ENCODE measurements around the gene SIAH1. TPM values are rescaled to one million over a fixed set of nuclear protein-coding genes. Genes with fewer than 3 reads are reported as not detected.
"Not testable (repeated sequence)": the region's sequence is repeated elsewhere in the genome, so short reads cannot be mapped to it uniquely, and the experiment has no call there.

Gene SIAH1
- polyA plus RNA-seq, 1 donor (not counting 4 experiments of a cell fraction or from before 2014, with no cell fraction given): 19.0 TPM

DNA sequence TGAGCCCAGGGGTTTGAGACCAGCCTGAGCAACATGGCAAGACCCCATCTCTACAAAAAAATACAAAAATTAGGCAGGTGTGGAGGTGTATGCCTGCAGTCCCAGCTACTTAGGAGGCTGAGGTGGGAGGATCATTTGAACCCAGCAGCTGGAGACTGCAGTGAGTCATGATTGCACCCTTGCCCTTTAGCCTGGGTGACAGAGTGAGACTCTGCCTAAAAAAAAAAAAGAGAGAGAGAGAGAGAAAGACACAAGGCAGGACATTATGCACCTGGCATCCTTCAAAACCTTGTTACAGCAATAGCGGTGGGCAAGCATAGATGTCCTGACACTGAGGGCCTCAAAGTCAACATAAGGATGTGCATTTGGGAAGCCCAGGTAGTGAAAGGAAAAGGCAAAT, 19.9 kb upstream of the SIAH1 start:
- TF ChIP-seq EZH2 (IDR thresholded peaks at IDR 0.05; ENCODE audit: low read length): no peak
- TF ChIP-seq, protein P1, sequence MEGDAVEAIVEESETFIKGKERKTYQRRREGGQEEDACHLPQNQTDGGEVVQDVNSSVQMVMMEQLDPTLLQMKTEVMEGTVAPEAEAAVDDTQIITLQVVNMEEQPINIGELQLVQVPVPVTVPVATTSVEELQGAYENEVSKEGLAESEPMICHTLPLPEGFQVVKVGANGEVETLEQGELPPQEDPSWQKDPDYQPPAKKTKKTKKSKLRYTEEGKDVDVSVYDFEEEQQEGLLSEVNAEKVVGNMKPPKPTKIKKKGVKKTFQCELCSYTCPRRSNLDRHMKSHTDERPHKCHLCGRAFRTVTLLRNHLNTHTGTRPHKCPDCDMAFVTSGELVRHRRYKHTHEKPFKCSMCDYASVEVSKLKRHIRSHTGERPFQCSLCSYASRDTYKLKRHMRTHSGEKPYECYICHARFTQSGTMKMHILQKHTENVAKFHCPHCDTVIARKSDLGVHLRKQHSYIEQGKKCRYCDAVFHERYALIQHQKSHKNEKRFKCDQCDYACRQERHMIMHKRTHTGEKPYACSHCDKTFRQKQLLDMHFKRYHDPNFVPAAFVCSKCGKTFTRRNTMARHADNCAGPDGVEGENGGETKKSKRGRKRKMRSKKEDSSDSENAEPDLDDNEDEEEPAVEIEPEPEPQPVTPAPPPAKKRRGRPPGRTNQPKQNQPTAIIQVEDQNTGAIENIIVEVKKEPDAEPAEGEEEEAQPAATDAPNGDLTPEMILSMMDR (optimal IDR thresholded peaks at IDR 0.05 in 1 of 3, IDR thresholded peaks at IDR 0.05 in 1 of 3, conservative IDR thresholded peaks at IDR 0.05 in 1 of 3; ENCODE audit: extremely low read depth in 1 of 3, insufficient read depth in 2 of 3, low read length in 3 of 3): no peak
- H3K9me1 ChIP-seq (ENCODE audit: control insufficient read depth, extremely low read depth, insufficient read depth, low read length): no peaks in the 10 kb centered on the region
- H3K27me3 ChIP-seq (ENCODE audit: control insufficient read depth, extremely low read depth, insufficient read depth, low read length): no peaks in the 10 kb centered on the region
- dilution Hi-C loops (cut with MboI; ENCODE audit: extremely low pct_ligation_motif_present, low sequenced_read_pairs): no loop called here
- no peak overlapping the region for H2AFZ ChIP-seq (ENCODE audit: control insufficient read depth, low read length)
- FAIRE-seq (no peak), DNase-seq (ENCODE audit: low read depth, low spot score) (no peak)
- no peak overlapping the region for H3K27ac ChIP-seq (ENCODE audit: control insufficient read depth, insufficient read depth, low read length)
- H3K9ac ChIP-seq (ENCODE audit: control insufficient read depth, extremely low read depth, insufficient read depth, low read length): no peak overlapping the region
- peaks cover 9% of the 10 kb centered on the region for H3K4me1 ChIP-seq (ENCODE audit: control insufficient read depth, extremely low read depth, insufficient read depth, low read length)
- H3K9me3 ChIP-seq (ENCODE audit: control insufficient read depth, low read depth, low read length): no peaks in the 10 kb centered on the region
- H3K36me3 ChIP-seq (ENCODE audit: control insufficient read depth in 2 of 2, extremely low read depth in 1 of 2, insufficient read depth in 2 of 2, low read length in 2 of 2): no peaks in the 10 kb centered on the region
- H4K20me1 ChIP-seq (ENCODE audit: control insufficient read depth, extremely low read depth, insufficient read depth, low read length): no peaks in the 10 kb centered on the region
- H3K4me2 ChIP-seq (ENCODE audit: control insufficient read depth, extremely low read depth, insufficient read depth, low read depth, low read length): no peak overlapping the region
- no peaks in the 10 kb centered on the region for H3K79me2 ChIP-seq (ENCODE audit: control insufficient read depth, insufficient read depth, low read length)
- no peak overlapping the region for H3K4me3 ChIP-seq (ENCODE audit: control insufficient read depth in 2 of 3, extremely low read depth in 1 of 3, insufficient read depth in 2 of 3, low read depth in 1 of 3, low read length in 3 of 3)

DNA sequence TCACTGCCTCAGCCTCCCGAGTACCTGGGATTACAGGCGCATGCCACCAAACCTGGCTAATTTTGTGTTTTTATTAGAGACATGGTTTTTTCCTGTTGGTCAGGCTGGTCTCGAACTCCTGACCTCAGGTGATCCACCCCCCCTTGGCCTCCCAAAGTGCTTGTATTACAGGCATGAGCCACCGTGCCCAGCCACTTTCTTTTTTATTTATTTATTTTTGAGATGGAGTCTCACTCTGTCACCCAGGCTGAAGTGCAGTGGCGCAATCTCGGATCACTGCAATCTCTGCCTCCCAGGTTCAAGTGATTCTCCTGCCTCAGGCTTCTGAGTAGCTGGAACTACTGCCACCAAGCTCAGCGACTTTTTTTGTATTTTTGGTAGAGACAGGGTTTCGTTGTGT, 17.3 kb upstream of the SIAH1 start:
- H3K36me3 ChIP-seq (ENCODE audit: control insufficient read depth in 2 of 2, extremely low read depth in 1 of 2, insufficient read depth in 2 of 2, low read length in 2 of 2); DNase-seq (ENCODE audit: low read depth, low spot score); H3K9me1 ChIP-seq (ENCODE audit: control insufficient read depth, extremely low read depth, insufficient read depth, low read length); H3K4me2 ChIP-seq (ENCODE audit: control insufficient read depth, extremely low read depth, insufficient read depth, low read depth, low read length); H4K20me1 ChIP-seq (ENCODE audit: control insufficient read depth, extremely low read depth, insufficient read depth, low read length); H3K9ac ChIP-seq (ENCODE audit: control insufficient read depth, extremely low read depth, insufficient read depth, low read length); H3K4me3 ChIP-seq (ENCODE audit: control insufficient read depth in 2 of 3, extremely low read depth in 1 of 3, insufficient read depth in 2 of 3, low read depth in 1 of 3, low read length in 3 of 3); FAIRE-seq; H3K4me1 ChIP-seq (ENCODE audit: control insufficient read depth, extremely low read depth, insufficient read depth, low read length); H3K9me3 ChIP-seq (ENCODE audit: control insufficient read depth, low read depth, low read length); dilution Hi-C loops (cut with MboI; ENCODE audit: extremely low pct_ligation_motif_present, low sequenced_read_pairs); H3K79me2 ChIP-seq (ENCODE audit: control insufficient read depth, insufficient read depth, low read length); H2AFZ ChIP-seq (ENCODE audit: control insufficient read depth, low read length); H3K27ac ChIP-seq (ENCODE audit: control insufficient read depth, insufficient read depth, low read length); H3K27me3 ChIP-seq (ENCODE audit: control insufficient read depth, extremely low read depth, insufficient read depth, low read length): not testable (repeated sequence)

DNA sequence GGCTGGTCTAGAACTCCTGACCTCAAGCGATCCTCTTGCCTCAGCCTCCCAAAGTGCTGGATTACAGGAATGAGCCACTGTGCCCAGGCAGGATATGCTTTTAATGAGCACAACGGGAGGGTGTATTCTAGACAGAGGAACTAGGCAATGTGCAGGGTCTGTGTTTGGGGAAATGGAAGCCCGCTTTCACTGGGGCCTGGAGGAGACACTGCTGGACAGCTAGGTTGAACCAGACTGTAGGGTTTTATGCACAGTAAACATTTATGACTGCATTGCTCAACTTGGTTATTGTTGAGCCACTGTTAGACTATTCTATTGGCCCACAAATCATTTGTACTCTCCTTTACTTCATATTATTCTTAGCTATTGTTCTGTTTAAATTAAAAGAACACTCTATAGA, 10.2 kb upstream of the SIAH1 start:
- H3K4me1 ChIP-seq (ENCODE audit: control insufficient read depth, extremely low read depth, insufficient read depth, low read length): peaks cover 3% of the 10 kb centered on the region
- no peaks in the 10 kb centered on the region for H3K9me1 ChIP-seq (ENCODE audit: control insufficient read depth, extremely low read depth, insufficient read depth, low read length)
- DNase-seq (ENCODE audit: low read depth, low spot score): no peak
- H3K27me3 ChIP-seq (ENCODE audit: control insufficient read depth, extremely low read depth, insufficient read depth, low read length): no peaks in the 10 kb centered on the region
- no peaks in the 10 kb centered on the region for H3K36me3 ChIP-seq (ENCODE audit: control insufficient read depth in 2 of 2, extremely low read depth in 1 of 2, insufficient read depth in 2 of 2, low read length in 2 of 2)
- H3K4me2 ChIP-seq (ENCODE audit: control insufficient read depth, extremely low read depth, insufficient read depth, low read depth, low read length): no peak overlapping the region
- dilution Hi-C loops (cut with MboI; ENCODE audit: extremely low pct_ligation_motif_present, low sequenced_read_pairs): no loop called here
- H3K27ac ChIP-seq (ENCODE audit: control insufficient read depth, insufficient read depth, low read length): no peak overlapping the region
- no peaks in the 10 kb centered on the region for H3K9me3 ChIP-seq (ENCODE audit: control insufficient read depth, low read depth, low read length)
- TF ChIP-seq, protein P1 (optimal IDR thresholded peaks at IDR 0.05 in 1 of 3, IDR thresholded peaks at IDR 0.05 in 1 of 3, conservative IDR thresholded peaks at IDR 0.05 in 1 of 3; ENCODE audit: extremely low read depth in 1 of 3, insufficient read depth in 2 of 3, low read length in 3 of 3): no peak
- TF ChIP-seq EZH2 (IDR thresholded peaks at IDR 0.05; ENCODE audit: low read length): no peak
- FAIRE-seq: no peak
- no peak overlapping the region for H3K4me3 ChIP-seq (ENCODE audit: control insufficient read depth in 2 of 3, extremely low read depth in 1 of 3, insufficient read depth in 2 of 3, low read depth in 1 of 3, low read length in 3 of 3)
- no peak overlapping the region for H2AFZ ChIP-seq (ENCODE audit: control insufficient read depth, low read length)
- H3K9ac ChIP-seq (ENCODE audit: control insufficient read depth, extremely low read depth, insufficient read depth, low read length): no peak overlapping the region
- H4K20me1 ChIP-seq (ENCODE audit: control insufficient read depth, extremely low read depth, insufficient read depth, low read length): no peaks in the 10 kb centered on the region
- no peaks in the 10 kb centered on the region for H3K79me2 ChIP-seq (ENCODE audit: control insufficient read depth, insufficient read depth, low read length)
